Caco-2 (cell line): ENCODE data around the gene UTS2R. TPM values are rescaled to one million over a fixed set of nuclear protein-coding genes. Genes with fewer than 3 reads are reported as not detected.
"Not testable (repeated sequence)": the region's sequence is repeated elsewhere in the genome, so short reads cannot be mapped to it uniquely, and the experiment has no call there.

ENCODE experiments used
- BruUV-seq: library from RNA; stranded (reverse); fragments of 400-500 nt; replicated peaks from 2 replicates; lab custom pipeline; 2021; lab: Mats Ljungman, UMichigan
- CTCF ChIA-PET: fragments of 300-600 bp; sonication (Branson Sonifier 250); formaldehyde crosslinking; loops from one replicate; lab custom pipeline; 2022; ENCODE audit warnings: antibody characterized with exemption; lab: Charles Lee
- POLR2A ChIA-PET: fragments of 300-600 bp; sonication (Branson Sonifier 250); formaldehyde crosslinking; loops from one replicate; lab custom pipeline; 2022; ENCODE audit warnings: antibody characterized with exemption; lab: Charles Lee
- DNase-seq, 2 experiments: peaks; one replicate each; pipeline versions ENCODE4 v3.0.0 to v3.0.0-alpha.2; 2020 to 2022
- H3K27me3 ChIP-seq: replicated peaks from 2 replicates; pipeline ENCODE4 v1.6.0; 2011; ENCODE audit warnings: low read length; ENCODE audit not compliant: control insufficient read depth, insufficient read depth
- H3K36me3 ChIP-seq: 2 replicates; pipeline ENCODE4 v1.5.1; 2011; ENCODE audit warnings: low read length; ENCODE audit not compliant: control insufficient read depth, insufficient read depth
- H3K4me1 ChIP-seq: fragments of 250-450 bp; sonication (Bioruptor Pico); 2 replicates; pipeline ENCODE4 v1.5.1; 2020; ENCODE audit warnings: mild to moderate bottlenecking
- H3K4me3 ChIP-seq: 2 replicates; pipeline ENCODE4 v1.5.1; 2011; ENCODE audit warnings: low read depth, mild to moderate bottlenecking, control low read depth, low read length
- H3K9me3 ChIP-seq: fragments of 250-450 bp; sonication (Bioruptor Pico); 2 replicates; pipeline ENCODE4 v1.5.1; 2020; ENCODE audit warnings: mild to moderate bottlenecking, moderate library complexity
- H3K27ac Mint-ChIP-seq: one replicate; pipeline ENCODE4 v1.8.0; 2022; ENCODE audit warnings: mixed read lengths; ENCODE audit not compliant: unreplicated experiment
- H3K27me3 Mint-ChIP-seq: one replicate; pipeline ENCODE4 v1.8.0; 2022; ENCODE audit warnings: mixed read lengths; ENCODE audit not compliant: insufficient read depth, unreplicated experiment
- H3K36me3 Mint-ChIP-seq: one replicate; pipeline ENCODE4 v1.8.0; 2022; ENCODE audit warnings: mild to moderate bottlenecking, mixed read lengths; ENCODE audit not compliant: insufficient read depth, unreplicated experiment
- H3K4me1 Mint-ChIP-seq: one replicate; pipeline ENCODE4 v1.8.0; 2022; ENCODE audit warnings: low read depth, mixed read lengths; ENCODE audit not compliant: unreplicated experiment
- H3K4me3 Mint-ChIP-seq: one replicate; pipeline ENCODE4 v1.8.0; 2022; ENCODE audit warnings: mild to moderate bottlenecking, moderate library complexity, mixed read lengths; ENCODE audit not compliant: unreplicated experiment
- H3K9me3 Mint-ChIP-seq: one replicate; pipeline ENCODE4 v1.8.0; 2022; ENCODE audit warnings: mixed read lengths; ENCODE audit not compliant: unreplicated experiment
- intact Hi-C: fragments of 100-400 bp; cut with micrococcal nuclease; formaldehyde crosslinking; loops from one replicate; pipeline ENCODE4 v1.10.0; 2022; ENCODE audit not compliant: unreplicated experiment
- total RNA-seq: library from RNA; stranded (reverse); gene quantifications from 2 replicates; pipeline ENCODE4 v1.2.3, GENCODE V29; 2022
- TF ChIP-seq, protein P1 (sequence below), 2 experiments: fragments of 200-600 bp in 1 of 2; IDR thresholded peaks; 1 replicate in 1 of 2; 2 replicates in 1 of 2; pipeline versions ENCODE4 v1.5.1 to v1.8.0; 2011 to 2022; ENCODE audit warnings: antibody characterized with exemption in 1 of 2, control low read depth in 1 of 2, inconsistent platforms in 1 of 2, low read depth in 1 of 2, low read length in 1 of 2, mild to moderate bottlenecking in 1 of 2, moderate library complexity in 1 of 2; ENCODE audit not compliant: insufficient read depth in 1 of 2, severe bottlenecking in 1 of 2, unreplicated experiment in 1 of 2

The UTS2R gene
- total RNA-seq, 1 experiment from 2014 or later: 0.66 TPM

GRCh38 chr17:82375359-82376041 is 3.9 kb downstream of the UTS2R start:
- DNase-seq: no peak
- Histone ChIP-seq H3K9me3 (no peaks in the 10 kb centered on the region), H3K4me3 (no peak overlapping the region), H3K4me1 (peaks cover 4% of the 10 kb centered on the region; the same call in 1 of the 2 replicates), H3K36me3 (no peaks in the 10 kb centered on the region), H3K27me3 (no peaks in the 10 kb centered on the region)
- BruUV-seq: no TSS peak
- CTCF ChIA-PET: no interaction called here
- no peak overlapping the region for H3K27ac Mint-ChIP-seq
- POLR2A ChIA-PET: interaction anchor here (0.6 kb wide), 1 partner anchor 147 kb away, joined by 6 read pairs; no protein-coding TSS in a partner anchor
- no peak overlapping the region for H3K4me3 Mint-ChIP-seq
- TF ChIP-seq, protein P1, sequence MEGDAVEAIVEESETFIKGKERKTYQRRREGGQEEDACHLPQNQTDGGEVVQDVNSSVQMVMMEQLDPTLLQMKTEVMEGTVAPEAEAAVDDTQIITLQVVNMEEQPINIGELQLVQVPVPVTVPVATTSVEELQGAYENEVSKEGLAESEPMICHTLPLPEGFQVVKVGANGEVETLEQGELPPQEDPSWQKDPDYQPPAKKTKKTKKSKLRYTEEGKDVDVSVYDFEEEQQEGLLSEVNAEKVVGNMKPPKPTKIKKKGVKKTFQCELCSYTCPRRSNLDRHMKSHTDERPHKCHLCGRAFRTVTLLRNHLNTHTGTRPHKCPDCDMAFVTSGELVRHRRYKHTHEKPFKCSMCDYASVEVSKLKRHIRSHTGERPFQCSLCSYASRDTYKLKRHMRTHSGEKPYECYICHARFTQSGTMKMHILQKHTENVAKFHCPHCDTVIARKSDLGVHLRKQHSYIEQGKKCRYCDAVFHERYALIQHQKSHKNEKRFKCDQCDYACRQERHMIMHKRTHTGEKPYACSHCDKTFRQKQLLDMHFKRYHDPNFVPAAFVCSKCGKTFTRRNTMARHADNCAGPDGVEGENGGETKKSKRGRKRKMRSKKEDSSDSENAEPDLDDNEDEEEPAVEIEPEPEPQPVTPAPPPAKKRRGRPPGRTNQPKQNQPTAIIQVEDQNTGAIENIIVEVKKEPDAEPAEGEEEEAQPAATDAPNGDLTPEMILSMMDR (IDR thresholded peaks at IDR 0.05; ENCODE audit: insufficient read depth in 1 of 2, low read depth in 1 of 2, low read length in 1 of 2, severe bottlenecking in 1 of 2, unreplicated experiment in 1 of 2): no peak
- H3K36me3 Mint-ChIP-seq: no peaks in the 10 kb centered on the region
- no peaks in the 10 kb centered on the region for H3K4me1 Mint-ChIP-seq
- no peaks in the 10 kb centered on the region for H3K27me3 Mint-ChIP-seq
- intact Hi-C loops: no loop called here
- no peaks in the 10 kb centered on the region for H3K9me3 Mint-ChIP-seq

GRCh38 chr17:82376042-82376730 is 4.6 kb downstream of the UTS2R start:
- Mint-ChIP-seq H3K36me3 (no peaks in the 10 kb centered on the region), H3K4me1 (no peaks in the 10 kb centered on the region), H3K9me3 (no peaks in the 10 kb centered on the region), H3K27me3 (no peaks in the 10 kb centered on the region), H3K27ac (no peak overlapping the region), H3K4me3 (no peak overlapping the region)
- no TSS peak for BruUV-seq
- ChIA-PET CTCF (no interaction called here), POLR2A (interaction anchor here (0.6 kb wide), 1 partner anchor 146 kb away, joined by 6 read pairs; no protein-coding TSS in a partner anchor)
- intact Hi-C loops: no loop called here
- TF ChIP-seq, protein P1 (IDR thresholded peaks at IDR 0.05; ENCODE audit: insufficient read depth in 1 of 2, low read depth in 1 of 2, low read length in 1 of 2, severe bottlenecking in 1 of 2, unreplicated experiment in 1 of 2): no peak
- Histone ChIP-seq H3K4me1 (peaks cover 4% of the 10 kb centered on the region; the same call in 1 of the 2 replicates), H3K9me3 (no peaks in the 10 kb centered on the region), H3K4me3 (no peak overlapping the region), H3K27me3 (no peaks in the 10 kb centered on the region), H3K36me3 (no peaks in the 10 kb centered on the region)
- no peak for DNase-seq

DNA sequence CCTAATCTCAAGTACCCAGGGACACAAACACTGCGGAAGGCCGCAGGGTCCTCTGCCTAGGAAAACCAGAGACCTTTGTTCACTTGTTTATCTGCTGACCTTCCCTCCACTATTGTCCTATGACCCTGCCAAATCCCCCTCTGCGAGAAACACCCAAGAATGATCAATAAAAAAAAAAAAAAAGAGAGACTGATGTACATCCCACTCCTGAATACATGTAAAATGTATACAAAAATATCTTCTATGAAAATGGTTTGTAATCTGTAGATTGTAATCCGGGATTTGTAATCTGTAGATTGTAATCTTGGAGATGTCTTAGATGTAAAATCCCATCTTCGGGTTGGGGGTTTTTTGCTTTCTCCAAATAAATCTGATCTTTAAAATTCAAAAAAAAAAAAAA is 5.7 kb downstream of the UTS2R start:
- POLR2A ChIA-PET, H3K4me1 Mint-ChIP-seq, BruUV-seq, H3K4me1 ChIP-seq, H3K36me3 ChIP-seq, intact Hi-C loops, H3K4me3 ChIP-seq, DNase-seq, H3K9me3 Mint-ChIP-seq, H3K27me3 Mint-ChIP-seq, H3K27me3 ChIP-seq, H3K9me3 ChIP-seq, H3K4me3 Mint-ChIP-seq, H3K27ac Mint-ChIP-seq, H3K36me3 Mint-ChIP-seq: not testable (repeated sequence)
- CTCF ChIA-PET: interaction anchor here (0.6 to 0.8 kb wide), 2 partner anchors 12 to 138 kb away, joined by 3 read pairs; no protein-coding TSS in a partner anchor
